Measurements from ENCODE around the gene ESCO1. TPM values are rescaled to one million over a fixed set of nuclear protein-coding genes. Genes with fewer than 3 reads are reported as not detected.

Gene ESCO1
- total RNA-seq, 3 donors from 2014 or later (not counting 1 experiment from before 2014, with no cell fraction given): 40.5 to 43.4 (median 42.8) TPM

DNA sequence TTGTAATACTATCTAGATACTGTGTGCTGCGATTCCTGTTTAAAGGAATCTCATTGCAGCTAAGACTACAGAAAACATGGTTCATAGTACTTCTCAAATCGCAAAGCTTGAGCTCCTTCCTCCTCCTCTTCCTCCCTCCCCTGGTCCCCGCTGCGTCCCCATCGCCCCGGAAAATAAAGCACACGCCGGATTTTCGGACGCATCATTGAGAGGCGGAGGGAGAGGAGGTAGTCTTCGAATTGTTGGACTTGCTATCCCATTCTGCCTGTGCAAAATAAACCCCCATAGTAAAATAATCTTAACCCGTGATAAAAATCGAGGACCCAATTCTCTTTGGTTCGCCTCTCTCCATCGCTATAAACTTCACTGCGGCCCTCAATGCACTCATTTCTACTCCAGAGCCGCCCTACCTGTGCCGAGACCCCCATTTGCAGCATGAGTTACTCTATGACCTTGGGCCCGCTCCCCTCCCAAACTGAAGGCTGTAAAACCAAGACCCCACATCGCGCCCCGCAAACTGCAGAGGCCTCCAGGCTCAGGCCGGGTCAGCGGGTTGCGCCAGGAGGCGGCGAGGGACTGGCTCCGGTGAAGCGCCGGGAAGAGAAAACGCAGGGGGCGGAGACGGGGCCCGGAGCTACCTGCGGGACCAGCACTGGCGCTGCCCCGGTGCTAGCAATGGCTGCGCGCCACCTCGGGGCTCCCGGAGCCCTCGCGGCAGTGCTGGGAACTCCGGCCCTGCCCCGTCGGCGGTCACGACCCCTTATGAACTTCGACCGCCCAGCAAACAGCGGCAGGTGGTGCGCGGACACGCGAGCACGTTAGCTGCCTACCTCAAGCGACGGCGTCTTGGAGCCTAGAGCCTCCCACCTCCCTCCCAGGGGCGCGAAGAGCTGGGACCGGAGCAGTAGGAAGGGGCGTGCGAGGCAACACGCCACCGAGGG lies 649 bp downstream of the ESCO1 start:
- intact Hi-C loops (cut with micrococcal nuclease): loop anchor here (1.0 to 10.0 kb wide), 4 partner anchors 12 to 1335 kb away; partner anchors contain the start of genes ABHD3, MIB1, RBBP8 and SNRPD1
- no peaks in the 10 kb centered on the region for H3K27me3 Mint-ChIP-seq (ENCODE audit: low read depth in 2 of 2)
- WGBS (ENCODE audit: insufficient coverage): under 1% methylated on average over 59 of the region's 67 CpGs

GRCh38 chr18:21598726-21599584 lies 1.5 kb downstream of the ESCO1 start:
- DNase-seq: no peak
- H3K36me3 Mint-ChIP-seq: no peaks in the 10 kb centered on the region
- H3K27ac ChIP-seq (ENCODE audit: low read length): peak overlapping the region; percentile 99
- intact Hi-C loops (cut with micrococcal nuclease): no loop called here
- H3K4me1 ChIP-seq (ENCODE audit: control insufficient read depth, insufficient read depth, low read length): peaks cover 26% of the 10 kb centered on the region
- H3K27me3 Mint-ChIP-seq (ENCODE audit: low read depth in 2 of 2): no peaks in the 10 kb centered on the region
- H3K9me3 ChIP-seq (ENCODE audit: control insufficient read depth, insufficient read depth, low read length): no peaks in the 10 kb centered on the region
- H3K4me3 Mint-ChIP-seq: peak overlapping the region; percentile 98
- H3K9me3 Mint-ChIP-seq: no peaks in the 10 kb centered on the region
- H3K27ac Mint-ChIP-seq: peak overlapping the region; percentile 97 to 99
- H3K4me3 ChIP-seq (ENCODE audit: low read length): peak overlapping the region; percentile 97
- no peaks in the 10 kb centered on the region for H3K36me3 ChIP-seq (ENCODE audit: control insufficient read depth, insufficient read depth, low read length)
- ATAC-seq: no peak
- WGBS (ENCODE audit: insufficient coverage): 73% methylated on average over 18 of the region's 18 CpGs
- H3K27me3 ChIP-seq (ENCODE audit: control insufficient read depth, insufficient read depth, low read length): no peaks in the 10 kb centered on the region
- peaks cover 22 to 36% of the 10 kb centered on the region in 2 donors for H3K4me1 Mint-ChIP-seq
- TF ChIP-seq CTCF (IDR thresholded peaks at IDR 0.05): no peak

More for the DNA sequence above, 649 bp downstream of the ESCO1 start:
- ATAC-seq (peak; percentile 44 to 59 (median 46)), DNase-seq (peak in 1 of 2 donors; percentile 45)
- Mint-ChIP-seq H3K4me3 (peak overlapping the region; percentile 98), H3K36me3 (no peaks in the 10 kb centered on the region), H3K27ac (peak overlapping the region; percentile 97 to 99), H3K9me3 (no peaks in the 10 kb centered on the region), H3K4me1 (peaks cover 19 to 33% of the 10 kb centered on the region in 2 donors)
- no peaks in the 10 kb centered on the region for H3K36me3 ChIP-seq (ENCODE audit: control insufficient read depth, insufficient read depth, low read length)
- peak overlapping the region; percentile 97 for H3K4me3 ChIP-seq (ENCODE audit: low read length)
- H3K9me3 ChIP-seq (ENCODE audit: control insufficient read depth, insufficient read depth, low read length): no peaks in the 10 kb centered on the region
- no peaks in the 10 kb centered on the region for H3K27me3 ChIP-seq (ENCODE audit: control insufficient read depth, insufficient read depth, low read length)
- H3K4me1 ChIP-seq (ENCODE audit: control insufficient read depth, insufficient read depth, low read length): peaks cover 25% of the 10 kb centered on the region
- TF ChIP-seq CTCF (IDR thresholded peaks at IDR 0.05): no peak
- H3K27ac ChIP-seq (ENCODE audit: low read length): peak overlapping the region; percentile 99

DNA sequence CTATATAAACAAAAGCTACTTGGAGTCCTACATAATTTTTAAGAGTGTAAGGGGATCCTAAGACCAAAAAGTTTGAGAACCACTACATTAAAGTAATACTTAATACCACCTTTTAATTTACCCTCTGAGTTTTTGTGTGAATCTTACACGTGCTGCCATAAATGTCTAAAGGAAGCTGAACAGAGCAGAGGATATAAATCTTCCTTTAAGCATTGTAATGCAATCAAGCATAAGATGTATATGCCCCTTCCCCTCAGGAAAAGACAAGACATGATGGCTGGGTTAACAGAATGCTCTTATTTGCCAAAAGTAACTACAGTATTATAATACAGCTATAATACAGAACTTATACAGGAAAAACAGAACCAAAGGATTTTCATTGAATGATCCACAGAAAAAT lies 2.9 kb downstream of the ESCO1 start:
- H3K4me1 Mint-ChIP-seq: peaks cover 26 to 40% of the 10 kb centered on the region in 2 donors
- Histone ChIP-seq H3K36me3 (ENCODE audit: control insufficient read depth, insufficient read depth, low read length) (no peaks in the 10 kb centered on the region), H3K27me3 (ENCODE audit: control insufficient read depth, insufficient read depth, low read length) (no peaks in the 10 kb centered on the region), H3K4me3 (ENCODE audit: low read length) (no peak overlapping the region), H3K27ac (ENCODE audit: low read length) (no peak overlapping the region), H3K4me1 (ENCODE audit: control insufficient read depth, insufficient read depth, low read length) (peaks cover 26% of the 10 kb centered on the region), H3K9me3 (ENCODE audit: control insufficient read depth, insufficient read depth, low read length) (no peaks in the 10 kb centered on the region)
- no peaks in the 10 kb centered on the region for H3K27me3 Mint-ChIP-seq (ENCODE audit: low read depth in 2 of 2)
- no peak for TF ChIP-seq CTCF (IDR thresholded peaks at IDR 0.05)
- intact Hi-C loops (cut with micrococcal nuclease): no loop called here
- peak overlapping the region; percentile 55 for H3K4me3 Mint-ChIP-seq
- DNase-seq (no peak), ATAC-seq (no peak)
- H3K36me3 Mint-ChIP-seq: no peaks in the 10 kb centered on the region
- WGBS (ENCODE audit: insufficient coverage): no CpG with 5 or more reads among the region's 1 CpG
- peak overlapping the region in 1 of 2 donors; percentile 44 for H3K27ac Mint-ChIP-seq
- H3K9me3 Mint-ChIP-seq: no peaks in the 10 kb centered on the region
